ENCODE results near the gene PARK7.

GRCh38 chr1:8033322-8033721 is 71.8 kb downstream of the PARK7 start:
- TF ChIP-seq POLR2A (IDR thresholded peaks at IDR 0.05) (no peak), CTCF (IDR thresholded peaks at IDR 0.05) (no peak)

Data from thyroid gland (tissue), 4 donors.